NOMO-1 treated with DMSO at 0.1 percent for 48 hours (cell line): ENCODE results near the gene CCZ1B.
"Not testable (repeated sequence)": the region's sequence is repeated elsewhere in the genome, so short reads cannot be mapped to it uniquely, and the experiment has no call there.

Experiments
- DNase-seq: peaks from one replicate; lab custom pipeline; 2025; ENCODE audit not compliant: unreplicated experiment; lab: John Stamatoyannopoulos, UW

The CCZ1B gene

GRCh38 chr7:6831018-6831725, 5.1 kb upstream of the CCZ1B start:
- no peak for DNase-seq

DNA sequence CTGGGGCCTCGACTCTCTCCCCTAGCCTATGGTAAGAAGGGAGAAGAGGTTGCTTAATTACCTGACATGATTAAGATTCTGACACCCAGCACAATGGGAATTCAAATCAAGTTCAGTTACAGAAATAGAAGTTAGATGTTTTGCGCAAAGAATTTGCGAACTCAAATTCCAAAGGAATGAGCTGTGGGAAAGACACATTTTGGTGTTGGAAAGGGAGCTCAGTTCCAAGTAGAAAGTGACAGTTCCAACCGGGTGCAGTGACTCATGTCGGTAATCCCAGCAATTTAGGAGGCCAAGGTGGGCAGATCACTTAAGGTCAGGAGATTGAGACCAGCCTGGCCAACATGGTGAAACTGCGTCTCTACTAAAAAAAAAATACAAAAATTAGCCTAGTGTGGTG, 4.0 kb upstream of the CCZ1B start:
- not testable (repeated sequence) for DNase-seq

GRCh38 chr7:6829616-6830015, 3.5 kb upstream of the CCZ1B start:
- not testable (repeated sequence) for DNase-seq

- DNase-seq, result not testable (repeated sequence)
Observed at GRCh38 chr7:6827180-6827579, 1.1 kb upstream of the CCZ1B start.

DNA sequence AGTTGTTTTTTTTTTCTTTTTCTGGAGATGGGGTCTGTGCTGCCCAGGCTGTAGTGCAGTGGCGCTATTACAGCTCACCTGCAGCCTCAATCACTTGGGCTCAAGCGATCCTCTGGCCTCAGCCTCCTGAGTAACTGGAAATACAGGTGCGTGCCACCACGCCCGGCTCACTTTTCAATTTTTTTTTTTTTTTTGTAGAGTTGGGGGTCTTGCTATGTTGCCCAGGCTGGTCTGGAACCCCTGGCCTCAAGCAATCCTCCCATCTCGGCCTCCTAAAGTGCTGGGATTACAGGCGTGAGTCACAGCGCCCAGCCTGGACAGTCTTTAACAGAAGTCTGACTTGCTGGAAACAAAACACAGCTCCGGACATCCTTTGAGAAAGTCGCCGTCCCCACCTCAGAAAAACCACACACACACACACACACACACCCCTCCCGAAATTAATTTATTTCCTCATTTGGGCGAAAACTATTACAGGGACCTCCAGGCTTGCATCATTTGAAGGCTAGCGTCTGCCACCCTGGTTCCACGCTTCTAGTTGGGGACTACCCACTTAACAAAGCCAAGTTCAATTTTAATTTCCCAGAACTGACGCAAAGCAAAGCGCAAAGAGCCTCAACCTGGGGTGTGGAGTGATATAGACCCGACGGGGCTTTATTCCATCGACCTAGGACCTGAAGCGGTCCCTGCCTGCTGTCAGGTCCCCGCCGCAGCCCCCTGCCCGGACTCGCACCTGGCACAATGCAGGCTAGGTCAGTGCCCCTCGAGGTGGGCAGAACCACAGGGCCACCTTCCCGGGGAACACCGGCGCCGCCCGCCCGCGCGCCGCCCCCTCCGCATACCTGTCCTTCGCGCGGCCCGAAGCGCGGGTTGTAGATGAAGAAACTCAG, 594 bp downstream of the CCZ1B start:
- not testable (repeated sequence) for DNase-seq

GRCh38 chr7:6821622-6822021, 4.5 kb downstream of the CCZ1B start:
- not testable (repeated sequence) for DNase-seq

DNA sequence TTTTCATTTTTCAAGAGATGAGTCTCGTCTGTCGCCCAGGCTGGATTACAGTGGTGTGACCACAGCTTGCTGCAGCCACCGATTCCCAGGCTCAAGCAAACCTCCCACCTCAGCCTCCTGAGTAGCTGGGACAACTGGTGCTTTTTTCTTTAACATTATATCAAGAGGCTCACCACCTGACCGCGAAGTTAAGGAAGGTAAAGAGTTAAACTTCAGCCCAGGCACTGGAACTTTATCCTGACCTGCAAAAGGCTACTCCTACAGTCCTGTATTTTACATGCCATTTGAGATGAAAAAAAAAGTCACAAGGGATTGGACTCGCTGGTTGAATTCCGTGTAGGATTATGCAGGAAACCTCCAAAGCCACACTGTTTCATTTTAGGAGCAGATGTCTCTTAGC, 10.6 kb downstream of the CCZ1B start:
- not testable (repeated sequence) for DNase-seq

GRCh38 chr7:6813011-6813410, 13.1 kb downstream of the CCZ1B start:
- DNase-seq, result not testable (repeated sequence)

DNA sequence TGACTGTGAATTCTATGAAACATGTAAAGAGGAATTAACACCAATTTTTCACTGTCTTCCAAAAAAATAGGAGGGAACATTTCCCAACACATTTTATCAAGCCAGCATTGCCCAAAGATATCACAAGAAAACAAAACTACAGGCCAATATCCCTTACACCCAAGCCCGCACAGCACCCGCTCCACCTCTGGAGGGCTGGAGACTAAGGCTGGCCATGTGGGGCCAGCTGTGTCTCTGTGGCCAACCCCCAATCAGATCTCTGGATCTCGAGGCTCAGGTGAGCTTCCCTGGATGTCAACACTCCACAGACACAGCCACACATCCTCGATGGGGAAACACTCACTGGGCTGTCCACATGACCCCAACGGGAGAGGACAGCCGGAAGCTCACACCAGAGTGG, 18.1 kb downstream of the CCZ1B start:
- DNase-seq, result not testable (repeated sequence)

GRCh38 chr7:6807393-6807918, 18.6 kb downstream of the CCZ1B start:
- not testable (repeated sequence) for DNase-seq

DNA sequence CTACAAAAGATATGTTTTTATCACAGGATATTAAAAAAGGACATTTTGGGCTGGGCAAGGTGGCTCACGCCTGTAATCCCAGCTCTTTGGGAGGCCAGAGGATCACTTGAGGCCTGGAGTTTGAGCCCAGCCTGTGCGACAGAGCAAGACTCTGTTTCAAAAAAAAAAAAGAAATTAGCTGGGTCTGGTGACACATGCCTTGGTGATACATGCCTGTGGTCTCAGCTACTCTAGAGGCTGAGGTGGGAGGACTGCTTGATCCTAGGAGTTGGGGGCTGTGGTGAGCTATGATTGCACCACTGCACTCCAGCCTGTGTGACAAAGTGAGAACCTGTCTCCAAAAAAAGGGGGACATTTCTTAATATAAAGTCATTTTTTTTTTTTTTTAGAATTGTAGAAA, 25.7 kb downstream of the CCZ1B start:
- DNase-seq, result not testable (repeated sequence)

DNA sequence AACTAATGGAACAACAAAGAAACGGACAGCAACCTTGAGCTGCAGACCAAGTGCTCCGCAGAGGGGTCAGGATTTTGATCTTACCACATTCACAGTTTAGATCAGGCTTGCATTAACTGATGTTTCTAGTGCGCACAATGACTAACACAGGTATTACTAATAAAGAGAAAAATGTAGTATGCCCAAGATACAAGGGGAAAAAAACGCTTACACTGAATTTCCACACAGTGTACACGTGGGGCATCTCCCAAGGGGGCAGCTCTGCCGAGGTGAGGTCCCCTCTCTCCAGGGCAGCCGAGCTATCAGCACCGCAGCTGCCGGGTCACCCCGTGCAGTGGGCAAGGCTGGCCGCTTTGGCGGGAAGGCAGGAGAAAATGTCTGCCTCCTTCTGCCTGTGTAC, 26.2 kb downstream of the CCZ1B start:
- not testable (repeated sequence) for DNase-seq

GRCh38 chr7:6798047-6798446, 28.0 kb downstream of the CCZ1B start:
- not testable (repeated sequence) for DNase-seq

GRCh38 chr7:6797218-6797617, 28.9 kb downstream of the CCZ1B start:
- not testable (repeated sequence) for DNase-seq

DNA sequence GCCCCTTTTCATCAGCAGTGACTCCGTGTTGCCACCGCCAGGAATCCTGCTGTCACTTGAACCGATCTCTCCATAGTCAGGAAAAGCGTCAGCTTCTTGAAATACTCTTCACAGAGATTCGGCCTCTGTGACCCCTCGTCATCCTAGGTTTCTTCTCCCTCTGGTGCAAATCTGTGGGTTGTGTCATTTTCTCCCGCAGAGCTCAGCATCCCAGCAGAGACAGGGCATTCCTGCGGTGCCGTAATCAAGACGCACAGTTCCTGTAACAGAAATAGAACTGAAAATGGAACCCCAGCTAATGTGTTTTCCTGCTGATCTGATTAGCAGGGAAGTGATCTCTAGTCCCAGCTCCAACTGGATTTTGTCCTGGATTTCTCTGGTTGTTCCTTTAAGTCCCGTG, 31.8 kb downstream of the CCZ1B start:
- DNase-seq, result not testable (repeated sequence)

GRCh38 chr7:6792113-6792872, 33.8 kb downstream of the CCZ1B start:
- DNase-seq, result not testable (repeated sequence)

DNA sequence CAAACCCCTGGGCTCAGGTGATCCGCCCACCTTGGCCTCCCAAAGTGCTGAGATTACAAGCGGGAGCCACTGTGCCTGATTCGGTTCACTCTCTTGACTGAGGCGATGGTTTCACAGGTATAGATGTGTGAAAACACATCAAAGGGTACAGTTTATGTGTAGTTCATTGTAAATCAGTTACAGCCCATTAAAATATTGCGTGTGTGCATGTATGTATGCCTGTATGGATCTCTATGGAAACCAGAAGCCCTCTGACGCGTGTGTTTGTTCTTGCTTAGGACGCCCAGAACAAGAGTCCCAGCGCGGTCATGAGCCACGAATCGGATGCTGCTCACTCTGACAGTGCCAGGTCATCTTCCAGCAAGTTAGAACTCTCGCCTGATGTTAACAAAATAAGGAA, 36.7 kb downstream of the CCZ1B start:
- not testable (repeated sequence) for DNase-seq

- not testable (repeated sequence) for DNase-seq
Observed at GRCh38 chr7:6781581-6781980, 44.5 kb downstream of the CCZ1B start.

GRCh38 chr7:6761186-6761585, 64.9 kb downstream of the CCZ1B start:
- not testable (repeated sequence) for DNase-seq

- not testable (repeated sequence) for DNase-seq
Observed at GRCh38 chr7:6753964-6754363, 72.1 kb downstream of the CCZ1B start, which contains the start of gene RSPH10B2. TSS of gene RSPH10B2 (plus strand) at chr7:6754103. CDS start at chr7:6757678, 3,575 bp downstream.

DNA sequence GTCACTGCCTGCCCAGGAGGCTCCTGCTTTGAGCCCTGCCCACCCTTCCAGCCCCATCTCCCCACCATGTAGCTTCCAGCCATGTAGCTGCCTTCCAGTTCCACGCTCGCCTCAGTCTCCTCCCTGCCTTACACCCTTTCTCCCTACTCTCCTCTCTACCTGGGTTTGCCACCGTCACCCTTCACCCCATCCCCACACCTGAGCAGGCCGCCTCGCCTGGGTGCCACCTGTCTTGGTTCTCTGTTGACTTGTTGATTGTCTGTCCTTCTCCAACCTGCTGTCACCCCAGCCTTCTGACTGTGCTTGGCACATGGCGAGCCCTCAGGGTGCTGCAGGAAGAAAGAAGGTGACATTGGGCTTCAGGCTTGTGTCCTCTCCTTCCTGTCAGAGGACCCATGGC, 75.9 kb downstream of the CCZ1B start:
- not testable (repeated sequence) for DNase-seq
